Heart left ventricle (tissue), 13 donors: ENCODE measurements around the gene KCNA2.

Experiments
- POLR2A ChIP-seq, 2 donors: fragments of 450-650 bp; IDR thresholded peaks; one replicate each; pipeline ENCODE4 v1.6.1; 2017; ENCODE audit warnings: antibody characterized with exemption in 2 of 2, mild to moderate bottlenecking in 2 of 2, moderate library complexity in 2 of 2
- TF ChIP-seq, protein P1 (sequence below), 12 donors: fragments of 200-600 bp; sonication (generic) in 4 of 12; IDR thresholded peaks; one replicate each; pipeline versions ENCODE4 v1.5.0 to v1.8.0; 2018 to 2022; ENCODE audit warnings: antibody characterized with exemption in 12 of 12, mild to moderate bottlenecking in 5 of 12
- donor health status: ischemic (EF 13 %, LVEDD 7.1; RV severe dilation, severe dysfunction).
- donor health status: DM: no; HTN: yes; CAD: no.
- donor health status: DM: no; HTN: no; CAD: no.
- donor health status: ischemic (EF 25% LVEDD 6.9; RV normal size, moderate dysfunction).
- donor health status: ischemic (EF 25% LVEDD 5.7; RV mildly dilated, moderate dysfunction).
- donor health status: ischemic (EF 35%, LVEDD 5.7; RV mildly dilated, moderate dysfunction).
- donor health status: nonischemic (EF 11% LVEDD 7.7; RV severe dilation, severe dysfunction).
- donor health status: DM: yes; HTN: yes; CAD: no.
- donor health status: PGD.
- donor health status: ischemic (EF 29% LVEDD 5.4; RV normal size, mild dysfunction).
- donor health status: nonischemic (EF 23%, LVEDD 6.1; RV moderate dilation, normal function).

DNA sequence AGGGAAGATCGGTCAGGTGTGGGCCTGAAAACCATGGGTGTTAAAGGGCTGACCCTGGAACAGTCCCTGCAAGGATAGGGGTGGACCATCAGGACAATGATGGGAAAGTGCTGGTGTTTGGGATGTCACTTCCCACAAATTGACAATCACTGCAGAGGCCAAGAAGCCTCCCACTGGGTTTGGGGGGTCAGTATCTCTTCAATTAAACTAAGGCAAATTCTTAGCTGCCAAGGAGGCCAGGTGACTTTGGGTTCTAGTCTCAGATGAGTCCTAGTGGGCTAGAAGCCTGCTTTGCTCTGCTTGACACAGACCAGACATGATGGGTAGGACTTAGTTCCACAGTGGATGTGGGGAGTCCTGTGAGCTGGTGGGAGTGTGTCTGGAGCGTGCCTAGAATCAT lies 29.3 kb upstream of the KCNA2 start:
- no peak for TF ChIP-seq POLR2A (IDR thresholded peaks at IDR 0.05)
- TF ChIP-seq, protein P1, sequence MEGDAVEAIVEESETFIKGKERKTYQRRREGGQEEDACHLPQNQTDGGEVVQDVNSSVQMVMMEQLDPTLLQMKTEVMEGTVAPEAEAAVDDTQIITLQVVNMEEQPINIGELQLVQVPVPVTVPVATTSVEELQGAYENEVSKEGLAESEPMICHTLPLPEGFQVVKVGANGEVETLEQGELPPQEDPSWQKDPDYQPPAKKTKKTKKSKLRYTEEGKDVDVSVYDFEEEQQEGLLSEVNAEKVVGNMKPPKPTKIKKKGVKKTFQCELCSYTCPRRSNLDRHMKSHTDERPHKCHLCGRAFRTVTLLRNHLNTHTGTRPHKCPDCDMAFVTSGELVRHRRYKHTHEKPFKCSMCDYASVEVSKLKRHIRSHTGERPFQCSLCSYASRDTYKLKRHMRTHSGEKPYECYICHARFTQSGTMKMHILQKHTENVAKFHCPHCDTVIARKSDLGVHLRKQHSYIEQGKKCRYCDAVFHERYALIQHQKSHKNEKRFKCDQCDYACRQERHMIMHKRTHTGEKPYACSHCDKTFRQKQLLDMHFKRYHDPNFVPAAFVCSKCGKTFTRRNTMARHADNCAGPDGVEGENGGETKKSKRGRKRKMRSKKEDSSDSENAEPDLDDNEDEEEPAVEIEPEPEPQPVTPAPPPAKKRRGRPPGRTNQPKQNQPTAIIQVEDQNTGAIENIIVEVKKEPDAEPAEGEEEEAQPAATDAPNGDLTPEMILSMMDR (IDR thresholded peaks at IDR 0.05), result no peak
